GM12892 (cell line): ENCODE measurements around the gene PLD1.

ENCODE experiments used
- POLR2A ChIP-seq: IDR thresholded peaks from 2 replicates; pipeline ENCODE4 v1.6.1; 2011; ENCODE audit warnings: low read depth, low read length, control low read depth
- POLR2AphosphoS5 ChIP-seq: IDR thresholded peaks from 2 replicates; pipeline ENCODE4 v1.6.1; 2011; ENCODE audit warnings: low read depth, low read length, control low read depth
- TAF1 ChIP-seq: IDR thresholded peaks from 2 replicates; pipeline ENCODE4 v1.6.1; 2011; ENCODE audit warnings: low read depth, mild to moderate bottlenecking, control low read depth, low read length, borderline replicate concordance

DNA sequence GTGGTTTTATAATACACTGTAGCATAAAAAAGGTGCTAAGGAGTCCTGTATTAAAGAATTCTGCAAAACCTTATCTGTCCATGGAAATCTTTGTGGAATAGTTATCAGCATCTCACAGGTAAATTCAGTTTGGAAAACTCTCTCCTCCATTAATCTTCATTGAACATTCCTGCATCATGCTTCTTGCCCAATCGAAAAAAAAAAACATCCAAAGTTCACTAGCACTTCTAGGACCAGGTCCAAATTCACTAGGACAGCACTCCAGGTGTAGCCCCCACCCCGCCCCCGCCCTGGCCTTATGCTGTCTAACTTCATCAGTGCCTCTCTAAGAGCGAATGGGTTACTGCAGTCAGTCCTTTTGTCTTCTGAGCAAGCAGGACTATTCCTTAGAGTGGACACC lies 138.6 kb downstream of the PLD1 start:
- no peak for TF ChIP-seq POLR2AphosphoS5
- TF ChIP-seq POLR2A, result no peak
- TF ChIP-seq TAF1, result no peak
